T-helper 1 cell treated with Interleukin-12 subunit alpha and Interleukin-12 subunit beta and Interleukin-4 antibody, amounts not matched to agents 30 μg/mL and 1 μg/mL, for 36 hours (primary cell): ENCODE measurements around the gene RELA.

ENCODE experiments used
- H3K27ac Mint-ChIP-seq: one replicate; pipeline ENCODE4 v1.8.0; 2021; ENCODE audit warnings: mild to moderate bottlenecking, mixed read lengths
- H3K27me3 Mint-ChIP-seq: one replicate; pipeline ENCODE4 v1.8.0; 2021; ENCODE audit warnings: low read depth, mixed read lengths
- H3K36me3 Mint-ChIP-seq: one replicate; pipeline ENCODE4 v1.8.0; 2021; ENCODE audit warnings: low read depth, mixed read lengths
- H3K4me1 Mint-ChIP-seq: one replicate; pipeline ENCODE4 v1.8.0; 2021; ENCODE audit warnings: low read depth, mixed read lengths
- H3K4me3 Mint-ChIP-seq: one replicate; pipeline ENCODE4 v1.8.0; 2021; ENCODE audit warnings: mild to moderate bottlenecking, moderate library complexity, mixed read lengths
- H3K9me3 Mint-ChIP-seq: one replicate; pipeline ENCODE4 v1.8.0; 2021; ENCODE audit warnings: mixed read lengths

Gene RELA

GRCh38 chr11:65609665-65610064 is 53.1 kb downstream of the RELA start:
- Mint-ChIP-seq H3K27me3 (no peaks in the 10 kb centered on the region), H3K4me1 (peaks cover 31% of the 10 kb centered on the region), H3K36me3 (peaks cover 23% of the 10 kb centered on the region), H3K27ac (peak overlapping the region; percentile 21), H3K9me3 (no peaks in the 10 kb centered on the region), H3K4me3 (no peak overlapping the region)

GRCh38 chr11:65609229-65609628 is 53.5 kb downstream of the RELA start:
- H3K36me3 Mint-ChIP-seq = peaks cover 25% of the 10 kb centered on the region
- peak overlapping the region; percentile 69 for H3K27ac Mint-ChIP-seq
- peak overlapping the region; percentile 42 for H3K4me3 Mint-ChIP-seq

GRCh38 chr11:65607614-65608426 is 54.9 kb downstream of the RELA start:
- Mint-ChIP-seq H3K9me3 (no peaks in the 10 kb centered on the region), H3K4me3 (no peak overlapping the region), H3K27ac (no peak overlapping the region), H3K27me3 (no peaks in the 10 kb centered on the region), H3K4me1 (peaks cover 29% of the 10 kb centered on the region), H3K36me3 (peaks cover 35% of the 10 kb centered on the region)

More at GRCh38 chr11:65609229-65609628, 53.5 kb downstream of the RELA start:
- H3K4me1 Mint-ChIP-seq = peaks cover 31% of the 10 kb centered on the region
- no peaks in the 10 kb centered on the region for H3K27me3 Mint-ChIP-seq
- no peaks in the 10 kb centered on the region for H3K9me3 Mint-ChIP-seq

- H3K27me3 Mint-ChIP-seq = no peaks in the 10 kb centered on the region
- H3K27ac Mint-ChIP-seq = no peak overlapping the region
- peaks cover 23% of the 10 kb centered on the region for H3K4me1 Mint-ChIP-seq
- no peak overlapping the region for H3K4me3 Mint-ChIP-seq
- H3K9me3 Mint-ChIP-seq = no peaks in the 10 kb centered on the region
- peaks cover 31% of the 10 kb centered on the region for H3K36me3 Mint-ChIP-seq
These were observed 55.7 kb downstream of the RELA start for GRCh38 chr11:65606876-65607613.

- peaks cover 28% of the 10 kb centered on the region for H3K36me3 Mint-ChIP-seq
- no peak overlapping the region for H3K27ac Mint-ChIP-seq
- H3K9me3 Mint-ChIP-seq = no peaks in the 10 kb centered on the region
- no peak overlapping the region for H3K4me3 Mint-ChIP-seq
- H3K27me3 Mint-ChIP-seq = no peaks in the 10 kb centered on the region
- peaks cover 7% of the 10 kb centered on the region for H3K4me1 Mint-ChIP-seq
These were observed 58.5 kb downstream of the RELA start for GRCh38 chr11:65604258-65604657.
